Activated naive CD4-positive, alpha-beta T cell treated with anti-CD3 and anti-CD28 coated beads for 36 hours (primary cell): Measurements from ENCODE around the gene COG8. TPM values are rescaled to one million over a fixed set of nuclear protein-coding genes. Genes with fewer than 3 reads are reported as not detected.

Experiments
- CTCF ChIA-PET: fragments of 350-600 bp; sonication (Branson Sonifier 250); formaldehyde crosslinking; loops from one replicate; lab custom pipeline; 2021; ENCODE audit warnings: antibody characterized with exemption; lab: Charles Lee
- DNase-seq: peaks from one replicate; pipeline ENCODE4 v3.0.0-alpha.2; 2020
- H3K27ac Mint-ChIP-seq: one replicate; pipeline ENCODE4 v1.8.0; 2021; ENCODE audit warnings: mild to moderate bottlenecking, mixed read lengths
- H3K27me3 Mint-ChIP-seq: one replicate; pipeline ENCODE4 v1.8.0; 2021; ENCODE audit warnings: low read depth, mixed read lengths
- H3K36me3 Mint-ChIP-seq: one replicate; pipeline ENCODE4 v1.8.0; 2021; ENCODE audit warnings: low read depth, mixed read lengths
- H3K4me1 Mint-ChIP-seq: one replicate; pipeline ENCODE4 v1.8.0; 2021; ENCODE audit warnings: low read depth, mixed read lengths
- H3K4me3 Mint-ChIP-seq: one replicate; pipeline ENCODE4 v1.8.0; 2021; ENCODE audit warnings: mild to moderate bottlenecking, moderate library complexity, mixed read lengths
- H3K9me3 Mint-ChIP-seq: one replicate; pipeline ENCODE4 v1.8.0; 2021; ENCODE audit warnings: mixed read lengths
- intact Hi-C: fragments of 100-400 bp; cut with micrococcal nuclease; formaldehyde crosslinking; loops from one replicate; pipeline ENCODE4 v1.15.1; 2023
- total RNA-seq, 2 experiments: library from RNA; stranded (reverse); gene quantifications; one replicate each; pipeline ENCODE4 v1.2.3, GENCODE V29; 2021

COG8 gene
- total RNA-seq, 2 experiments from 2014 or later: 21.0 to 22.6 TPM

DNA sequence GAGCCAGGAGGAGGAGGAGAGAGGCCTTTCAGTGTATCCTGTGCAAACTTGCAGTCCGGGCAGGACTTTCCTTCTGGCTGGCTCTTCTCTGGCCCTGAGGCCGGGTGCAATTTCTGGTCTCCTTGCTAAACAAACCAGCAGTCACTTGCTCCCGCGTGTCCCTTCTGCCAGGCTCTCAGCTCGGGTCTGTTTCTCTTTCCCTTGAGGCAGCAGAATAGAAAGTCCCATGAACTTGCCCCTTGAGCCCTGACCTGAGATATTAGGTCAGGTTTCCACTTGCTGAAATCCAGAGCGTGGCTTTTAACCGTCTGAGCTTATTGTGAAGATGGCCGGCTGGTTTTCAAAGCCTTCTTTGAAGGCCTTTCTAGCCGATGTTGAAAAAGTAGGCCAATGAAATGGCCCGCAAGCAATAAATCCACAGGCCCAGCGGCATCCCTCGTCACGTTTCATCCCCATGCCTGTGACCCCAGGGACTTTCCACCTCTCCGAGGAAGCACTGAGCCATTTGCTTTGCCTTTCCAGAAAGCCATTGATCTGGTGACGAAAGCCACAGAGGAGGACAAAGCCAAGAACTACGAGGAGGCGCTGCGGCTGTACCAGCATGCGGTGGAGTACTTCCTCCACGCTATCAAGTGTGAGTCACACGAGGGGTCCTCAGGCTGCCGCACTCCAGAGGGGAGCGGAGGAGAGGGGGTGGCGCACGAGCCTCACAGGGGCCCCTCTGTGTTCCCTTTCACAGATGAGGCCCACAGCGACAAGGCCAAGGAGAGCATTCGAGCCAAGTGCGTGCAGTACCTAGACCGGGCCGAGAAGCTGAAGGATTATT lies 23.7 kb downstream of the COG8 start:
- DNase-seq: no peak
- H3K27ac Mint-ChIP-seq: no peak overlapping the region
- peaks cover 21% of the 10 kb centered on the region for H3K36me3 Mint-ChIP-seq
- no peak overlapping the region for H3K4me3 Mint-ChIP-seq
- no peaks in the 10 kb centered on the region for H3K9me3 Mint-ChIP-seq
- peaks cover 25% of the 10 kb centered on the region for H3K4me1 Mint-ChIP-seq
- H3K27me3 Mint-ChIP-seq: no peaks in the 10 kb centered on the region
- intact Hi-C loops: no loop called here
- CTCF ChIA-PET: interaction anchor here (0.8 kb wide), 1 partner anchor 13 kb away, joined by 3 read pairs; no protein-coding TSS in a partner anchor

DNA sequence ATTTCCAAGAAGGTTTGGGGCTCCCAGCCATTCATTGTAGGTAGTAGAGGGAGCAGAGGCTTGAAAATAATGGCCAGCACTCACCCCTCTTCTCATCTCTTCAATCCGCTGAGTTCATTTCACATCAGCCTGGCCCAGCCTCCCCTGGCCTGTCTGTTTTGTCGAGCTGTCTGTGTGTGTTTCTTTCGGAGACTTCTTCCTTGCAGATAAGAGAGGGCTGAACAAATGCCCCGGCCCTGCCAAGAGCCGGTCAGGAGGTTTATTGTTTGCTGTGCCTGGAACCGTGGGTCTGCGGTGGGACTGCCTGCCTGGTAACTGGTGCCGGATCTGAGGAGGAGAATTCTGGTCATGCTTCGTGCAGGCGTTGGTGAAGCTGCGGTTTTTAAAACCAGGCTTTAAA lies 24.8 kb downstream of the COG8 start:
- DNase-seq: no peak
- intact Hi-C loops: no loop called here
- no peaks in the 10 kb centered on the region for H3K27me3 Mint-ChIP-seq
- no peaks in the 10 kb centered on the region for H3K9me3 Mint-ChIP-seq
- no peak overlapping the region for H3K27ac Mint-ChIP-seq
- H3K36me3 Mint-ChIP-seq: peaks cover 19% of the 10 kb centered on the region
- H3K4me3 Mint-ChIP-seq: no peak overlapping the region
- peaks cover 31% of the 10 kb centered on the region for H3K4me1 Mint-ChIP-seq
- CTCF ChIA-PET: no interaction called here

DNA sequence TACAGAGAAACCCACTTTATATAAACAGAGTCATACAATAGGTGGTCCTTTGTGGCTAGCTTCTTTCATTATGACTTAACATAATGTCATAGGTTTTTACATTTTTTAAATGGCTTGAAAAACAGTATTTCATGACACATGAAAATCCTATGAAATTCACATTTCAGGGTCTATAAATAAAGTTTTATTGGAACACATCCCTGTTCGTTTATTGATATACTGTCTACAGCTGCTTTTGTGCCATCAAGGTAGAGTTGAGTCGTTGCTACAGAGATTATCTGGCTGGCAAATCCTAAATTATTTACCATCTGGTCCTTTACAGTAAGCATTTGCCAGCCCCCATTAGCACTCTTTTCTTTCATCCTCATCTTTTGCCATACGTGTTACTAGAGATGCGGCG lies 25.9 kb downstream of the COG8 start:
- Mint-ChIP-seq H3K4me1 (peaks cover 31% of the 10 kb centered on the region), H3K4me3 (peak overlapping the region; percentile 41), H3K36me3 (peaks cover 17% of the 10 kb centered on the region), H3K27ac (no peak overlapping the region), H3K9me3 (no peaks in the 10 kb centered on the region), H3K27me3 (no peaks in the 10 kb centered on the region)
- intact Hi-C loops: no loop called here
- CTCF ChIA-PET: interaction anchor here (0.7 kb wide), 1 partner anchor 25 kb away, joined by 3 read pairs; no protein-coding TSS in a partner anchor
- no peak for DNase-seq

DNA sequence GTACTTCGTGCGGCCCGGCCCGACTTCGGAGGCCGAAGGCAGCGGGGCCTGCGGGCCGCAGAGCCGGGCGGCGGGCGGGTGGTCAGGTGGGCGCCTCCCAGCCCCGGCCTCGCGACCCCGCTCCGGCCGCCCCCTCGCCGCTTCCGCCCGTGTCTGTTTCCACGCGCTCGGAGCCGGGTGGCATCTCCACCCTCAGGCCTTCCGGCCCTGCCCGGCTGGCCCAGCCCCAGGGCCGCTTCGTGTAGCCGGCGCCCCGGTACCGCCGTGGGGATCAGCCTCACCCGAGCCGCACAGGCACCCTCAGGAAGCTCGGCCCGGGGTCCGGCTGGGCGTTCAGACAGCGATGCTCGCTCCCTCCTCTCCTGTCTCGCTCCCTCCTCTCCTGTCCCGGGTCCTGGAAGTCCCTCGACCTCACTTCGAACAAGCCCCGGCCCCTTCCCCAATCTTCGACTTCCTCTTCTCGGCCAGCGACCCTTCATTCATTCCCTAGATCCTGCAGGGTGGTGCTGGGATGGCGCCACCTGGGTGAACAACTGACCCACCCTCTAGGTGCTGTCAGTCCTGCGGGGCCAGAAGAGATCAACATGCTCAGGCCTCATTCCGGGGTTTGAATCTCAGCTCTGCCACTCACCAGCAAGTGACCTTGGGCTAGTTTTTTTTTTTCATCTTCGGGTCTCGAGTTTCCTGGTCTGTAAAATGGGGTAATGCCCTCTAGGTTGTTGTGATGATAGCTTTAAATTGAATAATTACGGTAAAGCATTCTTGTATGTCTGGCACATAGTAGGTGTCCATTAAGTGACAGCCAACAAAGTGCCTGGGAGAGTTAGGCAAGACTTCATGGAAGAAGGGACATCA lies 27.6 kb downstream of the COG8 start:
- peaks cover 31% of the 10 kb centered on the region for H3K4me1 Mint-ChIP-seq
- peak; percentile 38 for DNase-seq
- H3K27me3 Mint-ChIP-seq: no peaks in the 10 kb centered on the region
- peak overlapping the region; percentile 94 for H3K4me3 Mint-ChIP-seq
- H3K36me3 Mint-ChIP-seq: peaks cover 15% of the 10 kb centered on the region
- no peaks in the 10 kb centered on the region for H3K9me3 Mint-ChIP-seq
- peak overlapping the region; percentile 84 for H3K27ac Mint-ChIP-seq
- intact Hi-C loops: loop anchor here (1.0 kb wide), 8 partner anchors 19 to 464 kb away; partner anchors contain the start of genes CHTF8, COG8, NIP7 and NOB1
- CTCF ChIA-PET: interaction anchor here (0.6 to 1.4 kb wide), 4 partner anchors 12 to 201 kb away, joined by 3 to 6 read pairs (median 4); no protein-coding TSS in a partner anchor

DNA sequence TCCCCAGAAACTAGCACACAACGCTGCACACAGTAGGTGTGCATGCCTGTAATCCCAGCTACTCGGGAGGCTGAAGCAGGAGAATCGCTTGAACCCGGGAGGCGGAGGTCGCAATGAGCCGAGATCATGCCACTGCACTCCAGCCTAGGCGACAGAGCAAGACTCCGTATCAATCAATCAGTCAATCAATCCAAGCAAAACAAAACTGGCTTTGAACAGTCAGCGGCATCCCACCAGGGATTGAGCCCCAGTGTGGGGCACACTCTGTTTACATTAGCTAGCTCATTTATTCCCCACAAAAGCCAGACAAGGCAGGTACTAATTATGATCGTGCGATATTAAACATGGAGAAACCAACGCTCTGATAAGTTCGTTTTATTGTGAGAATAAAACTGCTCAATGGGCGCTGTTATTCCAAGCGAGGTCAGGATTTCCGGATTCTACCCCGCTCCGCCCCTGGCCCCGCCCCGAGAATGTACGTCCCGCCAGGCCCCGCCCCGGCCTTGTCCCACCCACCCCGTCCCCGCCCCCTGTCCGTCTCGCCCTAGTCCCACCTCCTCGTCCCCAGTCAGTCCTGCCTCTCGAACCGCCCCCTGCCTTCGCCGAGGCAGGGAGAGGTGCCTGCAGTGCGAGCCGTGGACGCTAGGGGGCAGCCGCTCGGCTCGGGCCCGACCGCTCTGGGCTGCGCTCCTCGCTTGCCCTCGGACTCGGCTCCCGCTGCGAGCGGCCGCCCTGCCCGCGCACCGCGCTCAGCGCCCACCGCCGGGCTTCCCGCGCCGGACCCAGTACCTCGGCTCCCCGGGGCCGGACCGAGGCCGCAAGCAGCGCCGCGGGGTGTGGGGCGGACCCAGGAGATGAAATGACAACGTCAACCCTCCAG lies 28.5 kb downstream of the COG8 start, which contains the start of gene VPS4A:
Gene VPS4A, plus strand, starts transcription at position 698 of the 880 bp plus-strand sequence. Its CDS starts 162 bp downstream, at position 860.
- Mint-ChIP-seq H3K27me3 (no peaks in the 10 kb centered on the region), H3K9me3 (no peaks in the 10 kb centered on the region), H3K27ac (peak within 1 kb of the TSS; percentile 84), H3K4me3 (peak within 1 kb of the TSS; percentile 94), H3K36me3 (peaks cover 8% of the 10 kb centered on the region), H3K4me1 (peaks cover 31% of the 10 kb centered on the region)
- DNase-seq: peak; percentile 98
- intact Hi-C loops: loop anchor here (1.0 kb wide), 8 partner anchors 19 to 464 kb away; partner anchors contain the start of genes CHTF8, COG8, NIP7 and NOB1
- CTCF ChIA-PET: interaction anchor here (0.6 to 0.9 kb wide), 2 partner anchors 149 to 425 kb away, joined by 4 read pairs; no protein-coding TSS in a partner anchor

DNA sequence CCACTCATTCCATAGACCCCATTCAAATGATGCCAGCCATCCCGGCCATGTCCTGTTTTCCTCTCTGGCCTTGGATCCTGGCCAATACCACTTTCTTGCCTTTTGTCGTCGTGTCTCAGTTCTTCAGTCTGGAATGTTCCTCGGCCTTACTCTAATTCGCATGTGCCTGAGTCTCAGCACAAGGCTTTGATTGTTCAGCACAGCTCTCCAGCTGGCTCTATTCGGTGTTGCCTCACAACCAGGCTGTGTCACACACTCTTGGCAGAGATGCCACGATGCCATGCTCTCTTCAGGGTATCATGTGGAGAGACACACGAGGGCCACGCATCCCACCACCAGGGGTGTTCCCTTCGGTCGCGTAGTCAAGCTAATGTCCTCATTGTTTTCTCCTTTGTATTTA lies 30.0 kb downstream of the COG8 start:
- intact Hi-C loops: no loop called here
- no peaks in the 10 kb centered on the region for H3K27me3 Mint-ChIP-seq

DNA sequence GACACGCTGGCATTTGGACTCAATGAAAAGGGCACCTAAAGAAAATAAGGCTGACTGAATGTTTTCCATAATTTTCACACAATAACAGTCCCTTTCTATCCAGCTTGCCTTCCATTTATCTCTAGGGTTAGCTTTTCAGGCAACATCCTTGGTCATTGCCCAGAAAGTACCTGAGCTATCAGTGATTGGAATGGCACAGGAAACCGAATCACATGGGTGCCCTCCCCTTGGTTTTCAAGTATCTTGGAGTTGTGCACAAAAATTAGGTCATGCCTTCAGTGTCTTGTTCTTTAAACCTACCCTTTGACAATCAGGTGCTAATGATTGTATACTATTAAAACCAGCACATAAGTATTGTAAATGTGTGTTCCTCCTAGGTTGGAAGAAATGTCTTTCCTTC lies 31.5 kb downstream of the COG8 start:
- H3K4me3 Mint-ChIP-seq: no peak overlapping the region
- intact Hi-C loops: no loop called here
- no peak overlapping the region for H3K27ac Mint-ChIP-seq
- no peaks in the 10 kb centered on the region for H3K27me3 Mint-ChIP-seq
- H3K9me3 Mint-ChIP-seq: no peaks in the 10 kb centered on the region
- no peak for DNase-seq
- CTCF ChIA-PET: interaction anchor here (0.6 kb wide), 1 partner anchor 184 kb away, joined by 3 read pairs; no protein-coding TSS in a partner anchor
- peaks cover 13% of the 10 kb centered on the region for H3K4me1 Mint-ChIP-seq
- H3K36me3 Mint-ChIP-seq: no peaks in the 10 kb centered on the region

More for the DNA sequence above, 30.0 kb downstream of the COG8 start:
- no peaks in the 10 kb centered on the region for H3K9me3 Mint-ChIP-seq
- no peak overlapping the region for H3K4me3 Mint-ChIP-seq
- CTCF ChIA-PET: interaction anchor here (0.9 kb wide), 1 partner anchor 9 kb away, joined by 3 read pairs; no protein-coding TSS in a partner anchor
- H3K4me1 Mint-ChIP-seq: peaks cover 26% of the 10 kb centered on the region
- no peak overlapping the region for H3K27ac Mint-ChIP-seq
- H3K36me3 Mint-ChIP-seq: peaks cover 4% of the 10 kb centered on the region
- no peak for DNase-seq

DNA sequence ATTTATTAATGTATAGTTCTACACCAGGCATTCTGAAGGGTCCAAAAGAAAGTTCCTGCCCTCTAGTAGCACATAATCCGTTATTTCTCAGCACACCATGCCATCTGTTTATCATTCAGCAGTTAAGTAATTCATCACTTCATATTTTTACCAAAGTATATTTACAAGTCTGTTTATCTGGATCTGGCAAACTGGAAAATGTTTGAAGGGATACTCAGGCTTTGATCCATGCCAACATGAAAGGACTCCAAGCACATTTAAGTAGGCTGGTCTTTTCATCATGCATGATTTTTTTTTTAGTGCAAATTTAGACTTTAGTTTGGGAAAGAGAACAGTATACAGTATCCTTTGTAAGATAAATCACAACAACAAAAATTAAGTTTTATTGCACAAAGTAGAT lies 32.3 kb downstream of the COG8 start:
- H3K27me3 Mint-ChIP-seq: no peaks in the 10 kb centered on the region
- no peaks in the 10 kb centered on the region for H3K36me3 Mint-ChIP-seq
- no peaks in the 10 kb centered on the region for H3K9me3 Mint-ChIP-seq
- H3K27ac Mint-ChIP-seq: no peak overlapping the region
- H3K4me3 Mint-ChIP-seq: no peak overlapping the region
- peaks cover 11% of the 10 kb centered on the region for H3K4me1 Mint-ChIP-seq
- CTCF ChIA-PET: interaction anchor here (0.6 kb wide), 2 partner anchors 44 to 184 kb away, joined by 3 to 8 read pairs; no protein-coding TSS in a partner anchor
- intact Hi-C loops: no loop called here
- no peak for DNase-seq

DNA sequence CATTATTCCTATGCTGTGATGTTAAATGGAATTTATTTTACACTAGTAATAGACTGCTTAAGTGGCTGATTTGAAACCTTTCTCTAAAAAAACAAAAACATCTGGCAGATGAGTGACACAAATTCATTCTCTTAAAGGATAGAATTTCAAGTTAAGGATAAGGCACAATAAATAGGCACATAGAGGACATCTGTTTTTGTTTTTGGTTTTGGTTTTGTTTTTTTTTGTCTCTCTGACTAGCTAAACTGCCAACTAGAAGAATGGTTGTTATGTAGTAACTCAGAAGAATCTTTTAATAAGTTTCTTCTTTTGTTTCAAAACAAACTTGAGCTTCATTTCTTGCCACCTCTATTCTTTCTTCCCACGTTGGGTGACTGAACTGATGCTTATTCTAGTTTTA lies 33.3 kb downstream of the COG8 start:
- Mint-ChIP-seq H3K27ac (no peak overlapping the region), H3K9me3 (no peaks in the 10 kb centered on the region)
- no peak for DNase-seq

DNA sequence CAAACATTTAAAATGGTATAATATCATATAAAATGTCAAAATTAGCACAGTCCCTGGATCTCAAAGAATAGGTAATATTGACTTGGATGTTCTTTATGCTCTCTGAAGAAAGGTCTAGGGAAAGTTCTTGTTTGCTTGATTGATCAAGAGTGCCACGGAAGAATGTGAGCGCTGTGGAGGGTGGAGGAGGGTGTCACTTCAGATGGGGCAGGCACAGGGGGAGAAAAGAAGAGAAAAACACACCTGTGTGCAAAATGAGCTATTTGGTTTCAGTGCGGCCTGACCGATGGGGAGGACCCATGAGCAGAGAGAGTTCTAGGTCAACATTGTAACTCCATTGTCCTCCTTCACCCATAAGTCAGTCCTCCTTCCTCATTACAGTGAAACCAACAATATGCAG lies 37.1 kb downstream of the COG8 start:
- H3K4me3 Mint-ChIP-seq: no peak overlapping the region
- DNase-seq: no peak
- intact Hi-C loops: no loop called here
- H3K36me3 Mint-ChIP-seq: no peaks in the 10 kb centered on the region
- CTCF ChIA-PET: interaction anchor here (0.6 kb wide), 1 partner anchor 26 kb away, joined by 3 read pairs; no protein-coding TSS in a partner anchor
- H3K4me1 Mint-ChIP-seq: no peaks in the 10 kb centered on the region
- H3K9me3 Mint-ChIP-seq: no peaks in the 10 kb centered on the region
- no peak overlapping the region for H3K27ac Mint-ChIP-seq
- H3K27me3 Mint-ChIP-seq: no peaks in the 10 kb centered on the region

More for the DNA sequence above, 33.3 kb downstream of the COG8 start:
- no peaks in the 10 kb centered on the region for H3K36me3 Mint-ChIP-seq
- peaks cover 8% of the 10 kb centered on the region for H3K4me1 Mint-ChIP-seq
- H3K4me3 Mint-ChIP-seq: no peak overlapping the region
- intact Hi-C loops: no loop called here
- no peaks in the 10 kb centered on the region for H3K27me3 Mint-ChIP-seq
- CTCF ChIA-PET: interaction anchor here (0.7 kb wide), 1 partner anchor 620 kb away, joined by 5 read pairs; no protein-coding TSS in a partner anchor

DNA sequence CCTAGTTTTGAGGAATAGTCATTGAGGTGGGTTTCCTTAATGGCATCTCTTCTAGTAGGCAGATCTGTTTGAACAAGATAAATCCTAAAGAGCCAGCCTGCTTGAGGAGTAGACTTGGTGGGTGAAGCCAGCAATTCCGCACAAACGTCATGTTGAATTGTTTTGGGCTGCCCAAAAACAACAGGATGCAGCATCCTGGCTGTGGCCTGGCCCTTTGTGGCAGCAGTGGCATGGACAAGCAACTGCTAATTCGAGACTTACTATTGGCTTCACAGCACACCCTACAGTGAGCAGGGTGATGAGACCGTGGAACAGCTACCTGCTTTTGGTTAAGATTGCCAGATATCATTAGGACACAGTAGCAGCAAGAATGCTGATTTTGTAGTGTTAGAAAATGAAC lies 37.5 kb downstream of the COG8 start:
- Mint-ChIP-seq H3K4me1 (no peaks in the 10 kb centered on the region), H3K9me3 (no peaks in the 10 kb centered on the region), H3K27ac (no peak overlapping the region), H3K27me3 (no peaks in the 10 kb centered on the region), H3K4me3 (no peak overlapping the region), H3K36me3 (no peaks in the 10 kb centered on the region)
- DNase-seq: no peak
- CTCF ChIA-PET: interaction anchor here (0.6 to 0.7 kb wide), 2 partner anchors 17 to 26 kb away, joined by 3 to 4 read pairs; no protein-coding TSS in a partner anchor
- intact Hi-C loops: no loop called here
